Type B pancreatic cell (in vitro differentiated cells): ENCODE data around the gene CALY. TPM values are rescaled to one million over a fixed set of nuclear protein-coding genes. Genes with fewer than 3 reads are reported as not detected.
A peak's percentile ranks its signal among the peaks of the same experiment; 100 is the strongest.

Experiments used
- DNase-seq: peaks from one replicate; pipeline ENCODE4 v3.0.0; 2021; ENCODE audit warnings: mixed read lengths; ENCODE audit not compliant: unreplicated experiment; ENCODE audit errors: extremely low spot score
- H3K27ac Mint-ChIP-seq: 2 replicates; pipeline ENCODE4 v1.8.0; 2021; ENCODE audit warnings: mild to moderate bottlenecking, mixed read lengths
- H3K27me3 Mint-ChIP-seq: 2 replicates; pipeline ENCODE4 v1.8.0; 2021; ENCODE audit warnings: mixed read lengths
- H3K36me3 Mint-ChIP-seq: 2 replicates; pipeline ENCODE4 v1.8.0; 2021; ENCODE audit warnings: mixed read lengths
- H3K4me1 Mint-ChIP-seq: one replicate; pipeline ENCODE4 v1.8.0; 2021; ENCODE audit warnings: mixed read lengths; ENCODE audit not compliant: unreplicated experiment
- H3K4me3 Mint-ChIP-seq: 2 replicates; pipeline ENCODE4 v1.8.0; 2021; ENCODE audit warnings: mild to moderate bottlenecking, mixed read lengths
- H3K9me3 Mint-ChIP-seq: 2 replicates; pipeline ENCODE4 v1.8.0; 2021; ENCODE audit warnings: mixed read lengths
- total RNA-seq: library from RNA; stranded (reverse); gene quantifications from 2 replicates; pipeline ENCODE4 v1.2.1, GENCODE V29; 2021; ENCODE audit warnings: low replicate concordance
- TF ChIP-seq, protein P1 (sequence below): fragments of 200-600 bp; sonication (generic); conservative IDR thresholded peaks from 2 replicates; pipeline ENCODE4 v1.5.0; 2021; ENCODE audit warnings: antibody characterized with exemption, mild to moderate bottlenecking

The CALY gene
- total RNA-seq, 1 donor from 2014 or later, result 3.6 TPM

DNA sequence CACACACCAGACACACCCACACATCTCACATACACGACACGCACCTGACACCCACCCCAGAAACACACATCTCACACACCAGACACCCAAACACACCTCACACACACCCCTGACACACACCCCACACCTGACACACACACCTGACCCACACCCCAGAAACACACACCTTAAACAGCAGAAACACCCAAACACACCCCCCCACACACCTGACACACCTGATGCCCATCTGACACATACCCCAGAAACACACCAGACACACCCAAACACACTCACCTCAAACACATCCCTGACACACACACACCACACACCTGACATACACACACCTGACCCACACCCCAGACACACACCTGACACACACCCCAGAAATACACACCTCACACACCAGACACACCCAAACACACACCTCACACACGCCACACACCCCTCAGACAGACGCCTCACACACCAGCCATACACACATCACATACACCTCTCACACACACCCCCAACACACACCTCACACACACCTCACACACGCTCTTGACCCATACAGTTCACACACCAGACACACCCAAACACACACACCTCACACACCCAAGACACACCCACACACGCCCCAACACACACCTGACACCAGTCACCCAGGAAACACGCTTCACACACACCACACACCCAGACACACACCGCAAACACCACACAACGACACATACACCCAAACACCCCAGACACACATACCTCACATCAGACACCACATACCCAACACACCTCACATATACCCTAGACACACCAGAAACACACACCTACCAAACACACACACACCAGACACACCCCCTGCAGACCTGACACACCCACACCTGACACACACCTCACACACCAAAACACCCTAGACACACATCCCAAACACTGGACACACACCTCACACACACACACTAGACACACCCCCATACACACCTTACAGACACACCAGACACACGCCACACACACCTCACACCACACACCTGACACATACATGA, 1.7 kb upstream of the CALY start:
- H3K36me3 Mint-ChIP-seq, result no peaks in the 10 kb centered on the region
- H3K9me3 Mint-ChIP-seq, result no peaks in the 10 kb centered on the region
- no peaks in the 10 kb centered on the region for H3K4me1 Mint-ChIP-seq
- no peak for DNase-seq
- TF ChIP-seq, protein P1, sequence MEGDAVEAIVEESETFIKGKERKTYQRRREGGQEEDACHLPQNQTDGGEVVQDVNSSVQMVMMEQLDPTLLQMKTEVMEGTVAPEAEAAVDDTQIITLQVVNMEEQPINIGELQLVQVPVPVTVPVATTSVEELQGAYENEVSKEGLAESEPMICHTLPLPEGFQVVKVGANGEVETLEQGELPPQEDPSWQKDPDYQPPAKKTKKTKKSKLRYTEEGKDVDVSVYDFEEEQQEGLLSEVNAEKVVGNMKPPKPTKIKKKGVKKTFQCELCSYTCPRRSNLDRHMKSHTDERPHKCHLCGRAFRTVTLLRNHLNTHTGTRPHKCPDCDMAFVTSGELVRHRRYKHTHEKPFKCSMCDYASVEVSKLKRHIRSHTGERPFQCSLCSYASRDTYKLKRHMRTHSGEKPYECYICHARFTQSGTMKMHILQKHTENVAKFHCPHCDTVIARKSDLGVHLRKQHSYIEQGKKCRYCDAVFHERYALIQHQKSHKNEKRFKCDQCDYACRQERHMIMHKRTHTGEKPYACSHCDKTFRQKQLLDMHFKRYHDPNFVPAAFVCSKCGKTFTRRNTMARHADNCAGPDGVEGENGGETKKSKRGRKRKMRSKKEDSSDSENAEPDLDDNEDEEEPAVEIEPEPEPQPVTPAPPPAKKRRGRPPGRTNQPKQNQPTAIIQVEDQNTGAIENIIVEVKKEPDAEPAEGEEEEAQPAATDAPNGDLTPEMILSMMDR, result no peak
- no peak overlapping the region for H3K27ac Mint-ChIP-seq
- peaks cover 31% of the 10 kb centered on the region for H3K27me3 Mint-ChIP-seq
- no peak overlapping the region for H3K4me3 Mint-ChIP-seq

DNA sequence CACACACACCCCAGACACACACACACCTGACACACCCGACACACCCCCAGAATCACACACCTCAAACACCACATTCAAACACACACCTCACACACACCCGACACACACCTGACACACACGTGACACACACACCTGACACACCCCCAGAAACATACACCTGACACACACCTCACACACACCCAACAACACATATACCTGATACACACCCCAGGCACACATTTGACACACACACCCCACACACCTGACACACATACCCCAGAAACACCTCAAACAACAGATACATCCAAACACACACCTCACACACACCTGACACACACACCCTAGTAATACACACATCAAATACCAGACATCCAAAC, 652 bp upstream of the CALY start:
- peaks cover 5% of the 10 kb centered on the region for H3K9me3 Mint-ChIP-seq
- H3K36me3 Mint-ChIP-seq, result no peaks in the 10 kb centered on the region

DNA sequence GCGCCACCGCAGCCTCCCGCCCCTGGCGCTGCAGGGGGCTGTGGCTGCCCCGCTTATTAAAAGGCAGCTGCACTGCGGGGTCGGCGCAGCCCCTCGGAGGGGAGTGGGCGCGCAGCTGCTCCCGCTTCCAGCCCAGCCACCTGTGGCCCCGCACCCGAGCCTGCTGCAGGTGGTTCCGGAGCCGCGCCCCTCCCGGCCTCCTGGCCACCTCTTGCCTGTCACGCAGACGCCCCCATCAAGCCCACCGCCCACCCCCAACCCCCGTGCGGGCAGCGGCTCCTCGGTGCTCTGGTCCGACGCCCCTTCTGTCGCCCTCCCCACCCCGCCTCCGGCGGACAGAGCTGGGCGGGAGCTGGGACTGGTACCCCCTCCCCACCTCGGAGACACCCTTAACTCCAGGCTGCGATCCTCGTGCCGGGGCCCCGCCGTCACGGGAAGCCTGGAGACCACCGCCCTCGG, 549 bp downstream of the CALY start:
- peaks cover 5% of the 10 kb centered on the region for H3K9me3 Mint-ChIP-seq
- H3K4me1 Mint-ChIP-seq, result no peaks in the 10 kb centered on the region
- no peak for DNase-seq
- no peak overlapping the region for H3K27ac Mint-ChIP-seq
- TF ChIP-seq, protein P1, result no peak
- peaks cover 42% of the 10 kb centered on the region for H3K27me3 Mint-ChIP-seq
- H3K4me3 Mint-ChIP-seq, result no peak overlapping the region
- H3K36me3 Mint-ChIP-seq, result no peaks in the 10 kb centered on the region

More for the DNA sequence above, 652 bp upstream of the CALY start:
- Mint-ChIP-seq H3K4me1 (no peaks in the 10 kb centered on the region), H3K27me3 (peaks cover 37% of the 10 kb centered on the region), H3K4me3 (no peak overlapping the region), H3K27ac (no peak overlapping the region)
- no peak for DNase-seq
- TF ChIP-seq, protein P1, result no peak

DNA sequence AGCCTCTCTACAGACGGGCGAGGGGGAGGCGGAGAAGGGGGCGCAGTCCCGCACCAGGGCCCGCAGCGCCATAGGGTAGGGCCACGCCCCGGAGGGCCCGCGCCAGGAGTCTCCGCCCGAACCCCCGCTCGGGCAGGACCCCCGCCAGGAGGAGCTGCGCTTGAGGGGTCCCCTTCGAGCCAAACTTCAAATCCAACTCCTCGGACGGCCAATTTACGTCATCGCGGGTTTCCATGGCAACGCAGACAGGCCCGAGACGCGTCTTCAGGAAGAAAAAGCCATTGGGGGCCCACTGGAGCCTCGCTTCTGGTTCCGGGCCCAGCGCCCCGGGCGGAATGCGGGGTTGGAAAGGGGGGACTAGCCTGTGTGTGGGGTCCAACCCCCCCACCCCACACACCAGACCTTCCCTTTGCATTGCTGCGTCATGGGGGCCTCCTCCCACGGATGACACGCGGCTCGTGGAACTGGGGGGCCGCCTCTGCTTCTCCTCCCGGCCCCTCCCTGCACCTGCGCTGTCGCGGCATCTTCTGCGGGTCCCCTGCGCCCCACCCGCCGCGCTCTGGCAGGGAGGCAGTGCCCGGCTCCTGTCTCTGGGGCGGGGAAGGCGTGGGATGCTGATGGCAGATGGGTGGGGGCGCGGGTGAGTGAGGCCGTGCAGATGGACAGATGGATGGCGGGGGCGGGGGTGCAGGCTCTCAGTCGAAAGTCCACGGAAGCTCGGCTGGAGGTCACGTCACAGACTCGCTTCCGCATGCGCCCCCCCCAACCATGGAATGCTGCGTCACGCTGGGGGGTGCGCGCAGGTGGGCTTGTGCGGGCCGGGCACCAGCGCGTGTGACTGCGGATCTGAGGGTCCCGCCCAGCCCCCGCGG, 1.2 kb downstream of the CALY start:
- H3K4me1 Mint-ChIP-seq, result no peaks in the 10 kb centered on the region
- H3K9me3 Mint-ChIP-seq, result peaks cover 5% of the 10 kb centered on the region
- peaks cover 42% of the 10 kb centered on the region for H3K27me3 Mint-ChIP-seq
- H3K36me3 Mint-ChIP-seq, result no peaks in the 10 kb centered on the region
- TF ChIP-seq, protein P1, result no peak
- no peak overlapping the region for H3K27ac Mint-ChIP-seq
- no peak for DNase-seq
- peak overlapping the region; percentile 22 for H3K4me3 Mint-ChIP-seq

DNA sequence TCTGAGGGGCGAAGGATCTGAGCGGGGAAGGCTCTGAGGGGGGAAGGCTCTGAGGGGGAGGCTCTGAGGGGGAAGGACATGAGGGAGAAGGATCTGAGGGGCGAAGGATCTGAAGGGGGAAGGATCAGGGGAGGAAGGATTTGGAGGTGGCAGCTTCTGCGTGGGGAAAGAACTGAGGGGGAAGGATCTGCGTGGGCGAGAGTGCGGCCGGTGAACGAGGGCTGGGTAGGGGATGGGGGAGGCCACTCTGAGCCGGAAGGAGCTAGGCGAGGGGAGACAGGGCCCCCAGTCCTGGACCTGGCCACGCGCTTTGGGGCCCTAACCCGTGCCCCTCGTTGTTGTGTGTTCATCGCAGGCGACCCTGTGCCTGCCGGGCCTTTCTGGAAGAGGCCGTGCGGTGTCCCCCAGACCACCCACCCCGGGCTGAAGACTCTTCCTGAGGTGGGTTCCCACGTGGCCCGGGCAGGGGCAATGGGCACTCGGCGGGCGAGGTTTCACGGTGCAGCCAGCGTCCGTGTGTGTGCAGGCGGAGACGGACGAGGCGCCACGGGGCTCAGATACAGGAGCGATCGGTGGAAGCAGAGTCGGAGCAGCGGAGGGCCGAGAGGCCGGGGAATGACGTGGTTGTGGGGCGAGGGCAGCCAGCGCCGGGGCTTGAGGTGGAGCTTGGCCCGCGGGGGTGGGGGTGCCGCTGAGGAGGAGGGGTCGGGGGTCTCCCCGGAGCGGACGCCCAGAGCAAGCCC, 2.0 kb downstream of the CALY start:
- peaks cover 47% of the 10 kb centered on the region for H3K27me3 Mint-ChIP-seq
- H3K4me1 Mint-ChIP-seq, result peaks cover under 1% of the 10 kb centered on the region
- H3K4me3 Mint-ChIP-seq, result peak overlapping the region; percentile 80
- DNase-seq, result peak; percentile 73
- no peaks in the 10 kb centered on the region for H3K36me3 Mint-ChIP-seq
- no peak overlapping the region for H3K27ac Mint-ChIP-seq
- TF ChIP-seq, protein P1, result no peak
- H3K9me3 Mint-ChIP-seq, result peaks cover 5% of the 10 kb centered on the region
